Heart right ventricle (tissue), 16 donors: ENCODE measurements around the gene ATP6V1E1. TPM values are rescaled to one million over a fixed set of nuclear protein-coding genes. Genes with fewer than 3 reads are reported as not detected.

Source experiments
- ATAC-seq, 8 donors: fragments of 200-7000 bp; cut with Tn5 transposase; one replicate each; pipeline ENCODE4 v1.9.1; 2020; ENCODE audit warnings: mild to moderate bottlenecking in 8 of 8, moderate library complexity in 8 of 8, moderate number of reproducible peaks in 1 of 8
- DNase-seq, 2 donors: peaks; one replicate each; pipeline ENCODE4 v3.0.0-alpha.2; 2020
- H3K27ac ChIP-seq, 10 donors: fragments of 200-600 bp; sonication (generic) in 2 of 10; one replicate each; pipeline versions ENCODE4 v1.5.0 to v1.8.0; 2020 to 2022; ENCODE audit warnings: mild to moderate bottlenecking in 3 of 10
- H3K27me3 ChIP-seq, 7 donors: fragments of 200-600 bp; one replicate each; pipeline ENCODE4 v1.8.0; 2021 to 2022; ENCODE audit warnings: mild to moderate bottlenecking in 2 of 7
- H3K36me3 ChIP-seq, 9 donors: fragments of 200-600 bp; sonication (generic) in 1 of 9; one replicate each; pipeline versions ENCODE4 v1.5.0 to v1.8.0; 2020 to 2022; ENCODE audit warnings: mild to moderate bottlenecking in 2 of 9
- H3K4me1 ChIP-seq, 9 donors: fragments of 200-600 bp; sonication (generic) in 1 of 9; one replicate each; pipeline versions ENCODE4 v1.5.0 to v1.8.0; 2020 to 2022; ENCODE audit warnings: mild to moderate bottlenecking in 4 of 9
- H3K4me3 ChIP-seq, 10 donors: fragments of 200-600 bp; sonication (generic) in 2 of 10; one replicate each; pipeline versions ENCODE4 v1.5.0 to v1.8.0; 2020 to 2022; ENCODE audit warnings: mild to moderate bottlenecking in 7 of 10, moderate library complexity in 2 of 10
- H3K9me3 ChIP-seq, 11 donors: fragments of 200-600 bp in 10 of 11; sonication (generic) in 2 of 11; one replicate each; pipeline versions ENCODE4 v1.5.0 to v1.8.0; 2013 to 2022; ENCODE audit warnings: mild to moderate bottlenecking in 2 of 11, control low read depth in 1 of 11, moderate library complexity in 1 of 11
- CTCF ChIP-seq, 9 donors: fragments of 200-600 bp; sonication (generic) in 2 of 9; IDR thresholded peaks; one replicate each; pipeline versions ENCODE4 v1.5.0 to v1.8.0; 2021 to 2022; ENCODE audit warnings: antibody characterized with exemption in 9 of 9, mild to moderate bottlenecking in 5 of 9, moderate library complexity in 1 of 9
- WGBS, 2 donors: extraction: QIAGEN DNeasy Blood & Tissue Kit; methylation state at CpG; one replicate each; pipeline ENCODE4 v1.1.7; 2013; ENCODE audit warnings: inconsistent platforms in 1 of 2; 5-methylcytosine and 5-hydroxymethylcytosine counted together
- intact Hi-C, 10 donors: fragments of 100-400 bp; cut with DNase I; formaldehyde crosslinking; loops; one replicate each; pipeline versions ENCODE4 v1.11.1 to v1.14.2; 2022
- polyA plus RNA-seq, 2 donors: library from polyadenylated mRNA; stranded (reverse); fragments of 200-250 nt; gene quantifications; one replicate each; pipeline ENCODE4 v1.2.3, GENCODE V29; 2013
- total RNA-seq, 10 donors: library from RNA; stranded (reverse); fragmentation: NEBNext Ultra II Directional in 3 of 10; extraction: Animal tissue kit (Norgen Biotek cat#: 25700) in 3 of 10; gene quantifications; one replicate each; pipeline versions ENCODE4 v1.2.1 to v1.2.4, GENCODE V29; 2021 to 2023
- donor health status: Arrhythmogenic right ventricular cardiomyopathy.
- donor health status: ischemic (EF 13 %, LVEDD 7.1; RV severe dilation, severe dysfunction).
- donor health status: healthy with polysubstance abuse.
- donor health status: DM: no; HTN: yes; CAD: no.
- donor health status: DM: no; HTN: no; CAD: no.
- donor health status: ischemic (EF 25% LVEDD 6.9; RV normal size, moderate dysfunction).
- donor health status: ischemic (EF 25% LVEDD 5.7; RV mildly dilated, moderate dysfunction).
- donor health status: healthy.
- donor health status: DM: yes; HTN: yes; CAD: no.
- donor health status: Ischemic cardiomyopathy.
- donor health status: ischemic (EF 35%, LVEDD 5.7; RV mildly dilated, moderate dysfunction).
- donor health status: nonischemic (EF 11% LVEDD 7.7; RV severe dilation, severe dysfunction).
- donor health status: DM: yes; HTN: yes; CAD: no.
- donor health status: PGD.
- donor health status: ischemic (EF 29% LVEDD 5.4; RV normal size, mild dysfunction).
- donor health status: nonischemic (EF 23%, LVEDD 6.1; RV moderate dilation, normal function).

Gene ATP6V1E1
- total and polyA plus RNA-seq, 12 donors = 73.4 to 278 (median 218) TPM

- Histone ChIP-seq H3K27me3 (no peaks in the 10 kb centered on the region), H3K27ac (no peak overlapping the region), H3K4me1 (no peaks in the 10 kb centered on the region), H3K9me3 (no peaks in the 10 kb centered on the region), H3K36me3 (peaks cover 0 to 52% (median 0%) of the 10 kb centered on the region in 9 donors), H3K4me3 (no peak overlapping the region)
- DNase-seq (no peak), ATAC-seq (no peak)
- intact Hi-C loops = no loop called here
- WGBS, 2 donors = 94 to 95% methylated on average over 23 of the region's 23 CpGs
- no peak for TF ChIP-seq CTCF (IDR thresholded peaks at IDR 0.05)
Measured at GRCh38 chr22:17548010-17548755, 80.4 kb downstream of the ATP6V1E1 start.

DNA sequence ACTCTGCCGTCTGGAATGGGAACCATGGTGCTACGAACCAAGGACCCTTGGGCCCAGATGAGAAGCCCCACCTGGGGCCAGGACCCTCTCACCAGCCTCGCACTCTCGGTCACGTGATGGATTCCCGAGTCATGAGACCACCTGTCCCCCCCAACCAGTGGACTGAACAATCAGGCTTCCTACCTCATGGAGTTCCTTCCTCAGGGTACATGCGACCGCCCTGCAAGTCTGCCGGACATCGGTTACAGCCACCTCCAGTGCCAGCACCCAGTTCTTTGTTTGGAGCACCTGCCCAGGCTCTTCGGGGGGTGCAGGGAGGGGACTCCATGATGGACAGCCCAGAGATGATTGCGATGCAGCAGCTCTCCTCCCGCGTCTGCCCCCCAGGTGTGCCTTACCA lies 86.1 kb downstream of the ATP6V1E1 start:
- Histone ChIP-seq H3K9me3 (no peaks in the 10 kb centered on the region), H3K4me1 (no peaks in the 10 kb centered on the region), H3K27ac (no peak overlapping the region), H3K27me3 (no peaks in the 10 kb centered on the region), H3K4me3 (no peak overlapping the region), H3K36me3 (peaks cover 0 to 61% (median 0%) of the 10 kb centered on the region in 9 donors)
- TF ChIP-seq CTCF (IDR thresholded peaks at IDR 0.05) = no peak
- ATAC-seq (no peak), DNase-seq (no peak)
- WGBS, 2 donors = 92 to 95% methylated on average over 14 of the region's 14 CpGs
- intact Hi-C loops = no loop called here

Other genes starting within 250 kb of the ATP6V1E1 start
- 10 to 100 TPM in 1 of 10 donors, 1 to 10 TPM in 3, under 1 TPM in 6; 0.65 to 13.6 (median 0.87) TPM for gene SLC25A18, start 65.3 kb downstream of the ATP6V1E1 start, total RNA-seq
- 1 to 10 TPM; 2.3 to 3.6 TPM for gene SLC25A18, start 65.3 kb downstream of the ATP6V1E1 start, polyA plus RNA-seq
- gene BCL2L13, start 10.0 kb upstream of the ATP6V1E1 start, total RNA-seq = 100 to 1,000 TPM in 2 of 10 donors, 10 to 100 TPM in 8; 75.9 to 113 (median 91.2) TPM
- 10 to 100 TPM; 27.9 to 34.2 TPM for gene BCL2L13, start 10.0 kb upstream of the ATP6V1E1 start, polyA plus RNA-seq
- 10 to 100 TPM in 5 of 10 donors, 1 to 10 TPM in 5; 5.6 to 24.1 (median 10.5) TPM for gene BID, start 145.7 kb upstream of the ATP6V1E1 start, total RNA-seq
- gene BID, start 145.7 kb upstream of the ATP6V1E1 start, polyA plus RNA-seq = 10 to 100 TPM; 10.2 to 42.9 TPM